HG03439 (cell line): Measurements from ENCODE around the gene MEGF11.
A peak's percentile ranks its signal among the peaks of the same experiment; 100 is the strongest.
"Not testable (repeated sequence)": the region's sequence is repeated elsewhere in the genome, so short reads cannot be mapped to it uniquely, and the experiment has no call there.

ENCODE experiments used
- ATAC-seq: cut with Tn5 transposase; IDR thresholded peaks from one replicate; pipeline ENCODE4 v1.9.1; 2021; ENCODE audit warnings: mild to moderate bottlenecking, moderate library complexity; ENCODE audit not compliant: unreplicated experiment

MEGF11 gene

DNA sequence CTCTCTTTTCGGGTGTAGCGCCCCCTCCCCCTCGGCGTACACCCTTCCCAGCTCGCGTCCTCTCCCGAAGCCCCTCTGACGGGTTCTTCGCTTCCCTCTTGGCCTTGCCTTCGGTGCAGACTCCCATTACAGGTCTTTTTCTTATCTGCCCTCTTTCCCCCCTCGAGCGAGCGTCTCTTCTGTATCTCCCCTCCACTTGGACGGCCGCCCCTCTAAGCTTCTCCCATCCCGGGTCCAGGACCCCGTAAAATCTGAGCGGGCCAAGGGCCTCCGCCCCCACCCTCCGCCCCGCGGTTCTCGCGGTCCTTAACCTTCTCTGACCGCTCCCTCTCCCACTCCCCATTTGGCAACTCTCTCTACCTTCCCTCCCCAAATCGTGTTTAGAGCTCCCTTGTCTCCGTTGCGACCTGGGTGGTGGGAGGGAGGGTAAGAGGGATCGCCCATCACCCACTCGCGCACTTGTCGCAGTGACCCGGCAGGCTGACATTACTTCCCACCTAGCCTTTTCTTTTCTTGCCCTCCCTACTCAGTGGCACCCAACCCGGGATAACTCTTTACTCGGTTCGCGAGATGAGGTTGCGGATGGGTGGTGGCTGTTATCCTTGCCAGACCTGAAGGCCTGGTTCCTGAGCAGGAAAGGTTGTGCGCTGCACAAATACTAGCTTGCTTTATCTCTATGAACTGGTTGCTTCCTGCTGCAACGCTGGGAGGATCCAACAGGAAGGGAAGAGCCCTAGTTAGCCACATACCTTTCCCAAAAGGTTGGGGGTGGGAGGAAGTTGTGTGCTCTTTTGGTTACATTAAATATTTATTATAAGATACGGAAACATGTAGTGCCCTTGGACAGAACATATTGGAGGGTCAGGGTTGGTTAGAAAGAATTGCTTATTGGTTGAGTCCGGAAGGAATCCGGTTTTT, 383.3 kb downstream of the MEGF11 start:
- no peak for ATAC-seq

DNA sequence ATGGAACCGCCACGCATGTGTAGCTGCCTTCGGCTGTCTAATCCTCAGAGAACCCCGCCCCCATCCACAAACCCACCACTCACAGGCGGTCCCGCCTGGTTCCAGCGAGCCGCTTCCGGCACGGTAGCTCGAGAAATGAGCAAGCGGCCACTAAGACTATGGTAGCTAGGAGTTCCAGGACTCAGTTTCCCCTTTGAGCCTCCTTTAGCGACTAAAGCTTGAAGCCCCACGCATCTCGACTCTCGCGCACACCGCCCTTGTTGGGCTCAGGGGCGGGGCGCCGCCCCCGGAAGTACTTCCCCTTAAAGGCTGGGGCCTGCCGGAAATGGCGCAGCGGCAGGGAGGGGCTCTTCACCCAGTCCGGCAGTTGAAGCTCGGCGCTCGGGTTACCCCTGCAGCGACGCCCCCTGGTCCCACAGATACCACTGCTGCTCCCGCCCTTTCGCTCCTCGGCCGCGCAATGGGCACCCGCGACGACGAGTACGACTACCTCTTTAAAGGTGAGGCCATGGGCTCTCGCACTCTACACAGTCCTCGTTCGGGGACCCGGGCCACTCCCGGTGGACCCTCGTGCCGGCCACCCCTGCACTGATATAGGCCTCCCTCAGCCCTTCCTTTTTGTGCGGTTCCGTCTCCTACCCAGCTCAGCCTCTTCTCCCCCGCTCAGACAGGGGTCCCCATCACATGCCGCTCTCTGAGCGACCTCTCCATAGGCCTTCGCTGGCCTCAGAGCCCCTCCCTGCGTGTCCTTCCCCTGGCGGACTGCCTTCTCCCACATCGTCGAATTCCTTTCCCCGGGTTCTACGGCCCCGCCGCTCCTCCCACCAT, 384.2 kb downstream of the MEGF11 start, which contains the start of gene RAB11A:
TSS of gene RAB11A (plus strand) at position 366 of the 828 bp plus-strand sequence. CDS start at position 461, 95 bp downstream.
- ATAC-seq = peak; percentile 89

DNA sequence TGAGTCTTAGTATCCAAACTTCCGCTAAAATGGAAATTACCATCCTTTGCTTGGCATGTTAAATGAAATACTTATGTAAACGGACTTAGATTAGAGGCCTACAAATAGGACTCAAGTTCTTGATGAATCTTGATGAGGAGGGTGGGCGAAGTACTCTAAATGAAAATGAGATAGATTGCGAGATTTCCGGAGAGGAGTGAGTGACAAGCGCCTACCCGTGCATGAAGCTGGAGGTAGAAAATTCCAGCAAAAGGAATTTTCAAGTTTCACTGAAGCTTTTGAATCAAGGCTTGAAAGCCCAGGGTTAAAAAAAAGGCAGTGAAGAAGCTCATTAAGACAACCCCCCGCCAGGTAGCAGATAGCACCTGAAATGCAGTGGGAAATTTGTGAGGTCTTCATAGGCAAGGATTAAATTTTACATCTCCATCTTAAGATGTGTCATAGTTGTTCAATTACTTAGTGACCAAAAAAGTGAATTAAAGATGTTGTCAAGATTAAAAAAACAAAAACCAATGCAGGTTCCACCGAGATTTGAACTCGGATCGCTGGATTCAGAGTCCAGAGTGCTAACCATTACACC, 384.9 kb downstream of the MEGF11 start:
- no peak for ATAC-seq

DNA sequence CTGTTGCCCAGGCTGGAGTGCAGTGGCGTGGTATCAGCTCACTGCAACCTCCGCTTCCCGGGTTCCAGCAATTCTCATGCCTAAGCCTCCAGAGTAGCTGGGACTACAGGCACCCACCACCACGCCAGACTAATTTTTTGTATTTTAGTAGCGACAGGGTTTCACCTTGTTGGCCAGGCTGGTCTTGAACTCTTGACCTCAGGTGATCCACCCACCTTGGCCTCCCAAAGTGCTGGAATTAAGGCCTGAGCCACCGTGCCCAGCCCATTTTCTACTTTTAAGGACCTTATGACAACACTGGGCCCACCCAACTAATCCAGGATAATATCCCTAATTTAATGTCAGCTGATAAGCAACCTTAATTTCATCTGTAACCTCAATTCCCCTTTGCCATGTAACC, 385.6 kb downstream of the MEGF11 start:
- ATAC-seq = not testable (repeated sequence)

GRCh38 chr15:65867244-65867643, 386.3 kb downstream of the MEGF11 start:
- no peak for ATAC-seq

GRCh38 chr15:65863106-65863505, 390.4 kb downstream of the MEGF11 start:
- ATAC-seq = no peak

DNA sequence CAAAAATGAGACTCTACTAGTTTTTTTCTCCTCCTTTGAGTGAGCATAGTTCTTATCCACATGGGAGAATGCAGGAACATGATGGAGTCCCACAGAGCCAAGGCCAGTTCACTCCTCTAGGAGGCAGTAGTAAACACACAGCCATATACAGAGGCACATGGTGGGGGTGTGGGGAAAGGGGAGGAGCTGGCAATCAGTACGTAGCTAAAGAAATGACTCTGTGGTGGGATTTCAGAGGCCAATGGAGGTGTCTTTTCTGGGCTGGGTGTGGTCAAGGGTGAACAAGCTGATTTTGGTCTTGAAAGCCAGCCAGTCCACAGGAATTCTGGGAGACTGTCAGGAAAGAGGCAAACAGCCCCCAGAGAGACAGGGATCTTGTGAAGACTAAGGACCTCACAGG, 390.9 kb downstream of the MEGF11 start:
- ATAC-seq = no peak

DNA sequence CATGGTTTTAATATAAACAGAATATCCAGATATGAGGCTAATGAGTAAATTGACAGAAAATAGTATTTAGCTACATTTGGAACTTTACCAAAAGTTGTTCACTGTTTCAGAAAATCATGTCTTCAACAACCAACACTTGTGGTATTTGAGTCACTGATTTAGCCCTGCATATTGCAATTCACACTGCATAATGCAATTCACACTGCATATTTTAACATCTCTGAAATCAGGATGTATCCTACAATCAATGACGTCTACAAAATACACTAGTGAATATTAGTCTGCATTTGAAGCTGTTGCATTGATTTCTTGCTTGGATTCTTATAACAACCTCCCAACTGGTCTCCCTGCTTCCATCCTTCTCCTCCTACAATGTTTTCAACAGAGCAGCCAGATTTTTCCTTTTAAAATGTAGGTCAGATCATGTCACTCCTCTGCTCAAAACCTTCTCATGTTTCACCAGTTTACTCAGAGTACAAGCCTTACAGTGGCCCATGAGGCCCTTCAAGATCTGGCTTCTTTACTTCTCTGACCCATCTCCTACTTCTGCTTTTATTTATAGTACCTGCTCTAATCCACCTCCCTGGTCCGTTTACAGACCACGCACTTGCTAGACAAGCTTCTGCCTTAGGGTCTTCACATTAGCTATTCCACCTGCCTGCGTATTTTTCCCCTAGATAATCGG, 395.7 kb downstream of the MEGF11 start:
- ATAC-seq = no peak

DNA sequence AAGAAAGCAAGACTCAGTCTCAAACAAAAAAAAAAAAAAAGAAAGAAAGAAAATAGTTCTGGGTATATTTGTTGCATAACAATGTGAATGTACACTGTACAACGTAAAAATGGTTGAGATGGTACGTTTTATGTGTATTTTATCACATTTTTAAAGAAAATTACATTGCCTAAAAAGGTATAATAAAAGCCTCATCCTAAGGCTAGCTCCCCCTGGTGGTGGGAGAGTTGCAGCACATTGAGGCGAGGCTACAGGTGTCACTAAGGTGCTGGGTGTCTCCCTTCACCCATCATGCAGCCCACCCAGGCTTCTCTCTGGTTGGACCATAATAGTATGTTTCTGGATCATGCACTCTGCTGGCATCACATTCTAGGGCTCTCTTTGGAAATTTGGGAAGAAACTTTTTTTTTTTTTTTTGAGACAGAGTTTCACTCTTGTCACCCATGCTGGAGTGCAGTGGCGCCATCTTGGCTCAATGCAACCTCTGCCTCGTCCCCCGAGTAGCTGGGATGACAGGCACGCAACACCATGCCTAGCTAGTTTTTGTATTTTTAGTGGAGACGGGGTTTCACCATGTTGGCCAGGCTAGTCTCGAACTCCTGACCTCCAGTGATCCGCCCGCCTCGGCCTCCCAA, 396.6 kb downstream of the MEGF11 start:
- no peak for ATAC-seq

DNA sequence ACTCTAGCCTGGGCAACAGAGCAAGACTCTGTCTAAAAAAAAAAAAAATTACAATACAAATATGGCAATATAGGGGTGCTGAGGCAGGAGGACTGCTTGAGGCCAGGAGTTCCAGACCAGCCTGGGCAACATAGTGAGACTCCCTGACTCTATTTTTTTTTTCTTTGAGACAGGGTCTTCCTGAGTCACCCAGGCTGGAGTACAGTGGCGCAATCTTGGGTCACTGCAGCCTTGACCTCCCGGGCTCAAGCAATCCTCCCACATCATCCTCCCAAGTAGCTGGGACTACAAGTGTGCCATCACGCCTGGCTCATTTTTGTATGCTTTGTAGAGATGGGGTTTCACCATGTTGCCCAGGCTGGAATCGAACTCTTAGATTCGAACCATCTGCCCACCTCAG, 401.6 kb downstream of the MEGF11 start:
- ATAC-seq = no peak

DNA sequence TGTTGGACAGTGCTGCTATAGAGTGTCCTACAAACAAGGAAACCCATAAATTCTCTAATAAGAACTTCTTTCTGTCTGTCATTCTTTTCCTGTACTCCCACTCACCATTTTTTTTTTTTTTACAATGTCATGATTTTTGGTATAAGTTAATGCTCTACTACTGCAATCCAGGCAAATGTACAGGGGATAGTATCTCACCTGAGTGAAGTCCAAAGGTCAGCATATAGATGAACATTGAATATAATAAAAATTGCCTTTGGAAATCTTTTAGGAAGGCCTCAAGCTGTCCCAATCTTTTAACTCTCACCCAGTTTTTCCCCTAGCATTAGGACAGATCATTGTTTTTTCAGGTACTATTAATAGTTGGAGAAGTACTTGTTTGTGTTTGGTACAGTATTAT, 405.6 kb downstream of the MEGF11 start:
- no peak for ATAC-seq

DNA sequence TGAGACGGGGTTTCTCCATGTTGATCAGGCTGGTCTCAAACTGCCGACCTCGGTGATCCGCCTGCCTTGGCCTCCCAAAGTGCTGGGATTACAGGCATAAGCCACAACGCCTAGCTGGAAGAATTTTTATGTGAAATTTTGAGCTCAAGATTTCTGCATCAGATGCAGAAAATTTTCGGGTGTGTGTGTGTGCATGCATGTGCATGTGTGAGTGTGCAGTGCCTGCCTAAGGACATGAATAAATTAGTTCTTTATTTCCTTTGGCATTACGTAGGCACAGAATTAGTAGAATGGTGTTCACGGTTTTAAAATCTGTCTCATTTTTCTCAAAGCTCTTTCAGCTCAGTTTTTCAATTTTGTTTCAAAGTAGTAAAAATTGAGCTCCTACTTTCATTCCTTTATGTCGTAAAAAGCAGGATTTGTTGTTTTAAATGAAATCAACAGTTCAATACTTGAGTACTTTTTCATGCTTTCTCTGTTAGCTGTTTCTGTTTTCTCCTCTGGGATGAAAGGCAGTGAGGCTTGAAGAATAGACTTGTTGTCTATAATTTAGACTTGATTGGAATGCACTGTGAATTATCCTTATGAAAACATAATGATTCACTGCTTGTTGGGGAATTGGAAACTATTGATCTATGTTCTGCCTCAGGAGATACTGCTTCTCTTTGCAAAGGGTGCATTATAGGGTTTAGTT, 407.6 kb downstream of the MEGF11 start:
- ATAC-seq = no peak
